ENCODE measurements around the gene ACLY.

ACLY gene

DNA sequence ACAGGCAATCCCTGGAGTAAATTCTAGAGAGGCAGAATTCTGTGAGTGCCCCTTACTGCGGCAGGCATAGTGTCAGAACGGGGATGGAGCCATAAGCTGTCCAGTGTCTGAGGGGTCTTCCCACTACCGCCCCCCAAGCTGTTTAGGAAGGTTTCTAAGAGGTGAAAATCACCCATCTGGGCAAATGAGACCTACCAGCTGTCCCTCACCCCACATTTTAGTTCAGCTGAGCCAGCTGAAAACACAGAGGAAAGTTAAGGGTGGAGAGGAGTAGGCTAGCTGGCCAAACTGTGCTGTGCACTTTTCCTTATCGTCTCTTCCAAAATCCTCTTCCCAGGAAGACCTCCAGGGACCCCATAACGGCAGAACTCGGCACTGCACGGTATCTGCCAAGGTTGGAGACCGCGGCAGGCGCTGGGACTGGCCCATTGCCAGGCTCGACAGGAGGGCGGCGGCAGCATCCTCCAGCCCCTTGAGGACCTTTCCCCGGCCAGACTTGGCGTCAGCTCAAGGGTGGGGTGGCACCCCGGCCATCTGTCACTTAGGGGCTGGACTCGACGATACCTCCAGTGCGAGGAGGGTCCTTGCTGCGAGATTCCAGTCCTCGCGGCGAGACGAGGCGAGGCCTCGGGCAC, 955 bp downstream of the ACLY start (continued):
- TF ChIP-seq, protein P1, sequence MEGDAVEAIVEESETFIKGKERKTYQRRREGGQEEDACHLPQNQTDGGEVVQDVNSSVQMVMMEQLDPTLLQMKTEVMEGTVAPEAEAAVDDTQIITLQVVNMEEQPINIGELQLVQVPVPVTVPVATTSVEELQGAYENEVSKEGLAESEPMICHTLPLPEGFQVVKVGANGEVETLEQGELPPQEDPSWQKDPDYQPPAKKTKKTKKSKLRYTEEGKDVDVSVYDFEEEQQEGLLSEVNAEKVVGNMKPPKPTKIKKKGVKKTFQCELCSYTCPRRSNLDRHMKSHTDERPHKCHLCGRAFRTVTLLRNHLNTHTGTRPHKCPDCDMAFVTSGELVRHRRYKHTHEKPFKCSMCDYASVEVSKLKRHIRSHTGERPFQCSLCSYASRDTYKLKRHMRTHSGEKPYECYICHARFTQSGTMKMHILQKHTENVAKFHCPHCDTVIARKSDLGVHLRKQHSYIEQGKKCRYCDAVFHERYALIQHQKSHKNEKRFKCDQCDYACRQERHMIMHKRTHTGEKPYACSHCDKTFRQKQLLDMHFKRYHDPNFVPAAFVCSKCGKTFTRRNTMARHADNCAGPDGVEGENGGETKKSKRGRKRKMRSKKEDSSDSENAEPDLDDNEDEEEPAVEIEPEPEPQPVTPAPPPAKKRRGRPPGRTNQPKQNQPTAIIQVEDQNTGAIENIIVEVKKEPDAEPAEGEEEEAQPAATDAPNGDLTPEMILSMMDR (tag by site-specific recombination; IDR thresholded peaks at IDR 0.05): peak; percentile 52; the same call in 1 of the 2 replicates
- no peak for TF ChIP-seq ZNF518A (tag by site-specific recombination; conservative IDR thresholded peaks at IDR 0.05; ENCODE audit: low read depth)
- peak; percentile 91 for TF ChIP-seq ZIC2 (tag by site-specific recombination; IDR thresholded peaks at IDR 0.05)
- peak; percentile 89 for TF ChIP-seq KLF1 (tag by site-specific recombination; IDR thresholded peaks at IDR 0.05)
- no peak for TF ChIP-seq ZNF639 (tag by site-specific recombination; IDR thresholded peaks at IDR 0.05)

GRCh38 chr17:41917192-41917591, 1.6 kb downstream of the ACLY start:
- TF ChIP-seq MZF1 (tag by site-specific recombination; IDR thresholded peaks at IDR 0.05; ENCODE audit: borderline replicate concordance) (0 out of 2 replicates have a peak, but pooled peaks have one; percentile 36), REST (tag by site-specific recombination; IDR thresholded peaks at IDR 0.05) (no peak)
- CTCF ChIA-PET: interaction anchor here (0.5 to 3.7 kb wide), 6 partner anchors 12 to 201 kb away, joined by 3 to 18 read pairs (median 4); partner anchors contain the start of gene ODAD4
- Histone ChIP-seq H3K4me1 (ENCODE audit: control insufficient read depth, insufficient read depth, low read length) (peaks cover 21% of the 10 kb centered on the region), H3K36me3 (ENCODE audit: control insufficient read depth in 2 of 2, insufficient read depth in 1 of 2, low read length in 2 of 2) (peaks cover 6 to 25% of the 10 kb centered on the region in 2 experiments; a peak in 2 of 3 replicates), H3K27ac (ENCODE audit: extremely low read depth, low read depth, low read length) (no peak overlapping the region), H3K9me3 (ENCODE audit: control insufficient read depth, insufficient read depth, low read depth, low read length) (no peaks in the 10 kb centered on the region), H3K4me3 (ENCODE audit: low read depth, low read length) (peak overlapping the region; percentile 88)
- POLR2A ChIA-PET: interaction anchor here (0.7 to 4.2 kb wide), 10 partner anchors 8 to 228 kb away, joined by 3 to 73 read pairs (median 18); partner anchors contain the start of genes CNP, DNAJC7, EIF1 and JUP

GRCh38 chr17:41915566-41915965, 3.2 kb downstream of the ACLY start:
- no peak overlapping the region for H3K4me3 ChIP-seq (ENCODE audit: low read depth, low read length)
- H3K27ac ChIP-seq (ENCODE audit: extremely low read depth, low read depth, low read length): peak overlapping the region; percentile 33; the same call in 1 of the 2 replicates
- TF ChIP-seq ZNF350 (tag by site-specific recombination; IDR thresholded peaks at IDR 0.05) (no peak), ZNF664 (tag by site-specific recombination; IDR thresholded peaks at IDR 0.05) (no peak), ZNF549 (tag by site-specific recombination; IDR thresholded peaks at IDR 0.05) (no peak), ZBTB21 (tag by site-specific recombination; IDR thresholded peaks at IDR 0.05) (no peak), ZNF555 (tag by site-specific recombination; conservative IDR thresholded peaks at IDR 0.05) (no peak), EGR2 (tag by site-specific recombination; IDR thresholded peaks at IDR 0.05; ENCODE audit: low read depth) (no peak), ZBTB1 (tag by site-specific recombination; IDR thresholded peaks at IDR 0.05) (no peak)
- TF ChIP-seq, protein P2, sequence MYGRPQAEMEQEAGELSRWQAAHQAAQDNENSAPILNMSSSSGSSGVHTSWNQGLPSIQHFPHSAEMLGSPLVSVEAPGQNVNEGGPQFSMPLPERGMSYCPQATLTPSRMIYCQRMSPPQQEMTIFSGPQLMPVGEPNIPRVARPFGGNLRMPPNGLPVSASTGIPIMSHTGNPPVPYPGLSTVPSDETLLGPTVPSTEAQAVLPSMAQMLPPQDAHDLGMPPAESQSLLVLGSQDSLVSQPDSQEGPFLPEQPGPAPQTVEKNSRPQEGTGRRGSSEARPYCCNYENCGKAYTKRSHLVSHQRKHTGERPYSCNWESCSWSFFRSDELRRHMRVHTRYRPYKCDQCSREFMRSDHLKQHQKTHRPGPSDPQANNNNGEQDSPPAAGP (tag by site-specific recombination; IDR thresholded peaks at IDR 0.05): no peak
- TF ChIP-seq, protein P3, sequence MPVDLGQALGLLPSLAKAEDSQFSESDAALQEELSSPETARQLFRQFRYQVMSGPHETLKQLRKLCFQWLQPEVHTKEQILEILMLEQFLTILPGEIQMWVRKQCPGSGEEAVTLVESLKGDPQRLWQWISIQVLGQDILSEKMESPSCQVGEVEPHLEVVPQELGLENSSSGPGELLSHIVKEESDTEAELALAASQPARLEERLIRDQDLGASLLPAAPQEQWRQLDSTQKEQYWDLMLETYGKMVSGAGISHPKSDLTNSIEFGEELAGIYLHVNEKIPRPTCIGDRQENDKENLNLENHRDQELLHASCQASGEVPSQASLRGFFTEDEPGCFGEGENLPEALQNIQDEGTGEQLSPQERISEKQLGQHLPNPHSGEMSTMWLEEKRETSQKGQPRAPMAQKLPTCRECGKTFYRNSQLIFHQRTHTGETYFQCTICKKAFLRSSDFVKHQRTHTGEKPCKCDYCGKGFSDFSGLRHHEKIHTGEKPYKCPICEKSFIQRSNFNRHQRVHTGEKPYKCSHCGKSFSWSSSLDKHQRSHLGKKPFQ (tag by site-specific recombination; IDR thresholded peaks at IDR 0.05): no peak

More at GRCh38 chr17:41915566-41915965, 3.2 kb downstream of the ACLY start:
- Histone ChIP-seq H3K4me1 (ENCODE audit: control insufficient read depth, insufficient read depth, low read length) (peaks cover 21% of the 10 kb centered on the region), H3K36me3 (ENCODE audit: control insufficient read depth in 2 of 2, insufficient read depth in 1 of 2, low read length in 2 of 2) (peaks cover 16 to 41% of the 10 kb centered on the region in 2 experiments; a peak in 2 of 3 replicates), H3K9me3 (ENCODE audit: control insufficient read depth, insufficient read depth, low read depth, low read length) (no peaks in the 10 kb centered on the region)
- CTCF ChIA-PET: interaction anchor here (0.5 kb wide), 1 partner anchor 173 kb away, joined by 3 read pairs; no protein-coding TSS in a partner anchor
- POLR2A ChIA-PET: interaction anchor here (0.6 to 1.2 kb wide), 2 partner anchors 41 to 227 kb away, joined by 3 to 5 read pairs; partner anchors contain the start of gene EIF1

Measured in HEK293 (cell line).